Activated CD4-positive, alpha-beta memory T cell treated with anti-CD3 and anti-CD28 coated beads, Interleukin-2, amount 10 ng/mL, durations not matched to agents 7 days and 5 days (primary cell): ENCODE measurements around the gene PAX5. TPM values are rescaled to one million over a fixed set of nuclear protein-coding genes. Genes with fewer than 3 reads are reported as not detected.
A peak's percentile ranks its signal among the peaks of the same experiment; 100 is the strongest.

Source experiments
- CTCF ChIA-PET: fragments of 350-600 bp; sonication (Branson Sonifier 250); formaldehyde crosslinking; loops from one replicate; lab custom pipeline; 2021; ENCODE audit warnings: antibody characterized with exemption, inconsistent platforms; lab: Charles Lee
- POLR2A ChIA-PET: fragments of 350-600 bp; sonication (Branson Sonifier 250); formaldehyde crosslinking; loops from one replicate; lab custom pipeline; 2021; ENCODE audit warnings: antibody characterized with exemption; lab: Charles Lee
- DNase-seq: peaks from one replicate; pipeline ENCODE4 v3.0.0-alpha.2; 2020
- H3K27ac Mint-ChIP-seq: one replicate; pipeline ENCODE4 v1.8.0; 2021; ENCODE audit warnings: mild to moderate bottlenecking, mixed read lengths
- H3K27me3 Mint-ChIP-seq: one replicate; pipeline ENCODE4 v1.8.0; 2021; ENCODE audit warnings: mixed read lengths
- H3K36me3 Mint-ChIP-seq: one replicate; pipeline ENCODE4 v1.8.0; 2021; ENCODE audit warnings: low read depth, mixed read lengths
- H3K4me1 Mint-ChIP-seq: one replicate; pipeline ENCODE4 v1.8.0; 2021; ENCODE audit warnings: mixed read lengths
- H3K4me3 Mint-ChIP-seq: one replicate; pipeline ENCODE4 v1.8.0; 2021; ENCODE audit warnings: mild to moderate bottlenecking, mixed read lengths
- H3K9me3 Mint-ChIP-seq: one replicate; pipeline ENCODE4 v1.8.0; 2021; ENCODE audit warnings: mixed read lengths
- total RNA-seq, 2 experiments: library from RNA; stranded (reverse); gene quantifications; one replicate each; pipeline ENCODE4 v1.2.3, GENCODE V29; 2021

The PAX5 gene
- total RNA-seq, 2 experiments from 2014 or later, result 0.05 to 0.15 TPM

GRCh38 chr9:36924757-36925432 is 109.2 kb downstream of the PAX5 start:
- ChIA-PET CTCF (interaction anchor here (1.2 kb wide), 1 partner anchor 52 kb away, joined by 4 read pairs; no protein-coding TSS in a partner anchor), POLR2A (no interaction called here)
- no peak for DNase-seq
- H3K36me3 Mint-ChIP-seq, result no peaks in the 10 kb centered on the region
- no peak overlapping the region for H3K4me3 Mint-ChIP-seq
- H3K9me3 Mint-ChIP-seq, result no peaks in the 10 kb centered on the region
- peaks cover 7% of the 10 kb centered on the region for H3K27me3 Mint-ChIP-seq
- H3K27ac Mint-ChIP-seq, result no peak overlapping the region
- H3K4me1 Mint-ChIP-seq, result peaks cover 50% of the 10 kb centered on the region

- H3K27ac Mint-ChIP-seq, result no peak overlapping the region
- ChIA-PET POLR2A (interaction anchor here (0.5 kb wide), 1 partner anchor 661 kb away, joined by 4 read pairs; no protein-coding TSS in a partner anchor), CTCF (no interaction called here)
- H3K9me3 Mint-ChIP-seq, result no peaks in the 10 kb centered on the region
- peaks cover 43% of the 10 kb centered on the region for H3K4me1 Mint-ChIP-seq
- H3K4me3 Mint-ChIP-seq, result no peak overlapping the region
- DNase-seq, result peak; percentile 29
- H3K27me3 Mint-ChIP-seq, result peaks cover 7% of the 10 kb centered on the region
- no peaks in the 10 kb centered on the region for H3K36me3 Mint-ChIP-seq
These were observed 110.0 kb downstream of the PAX5 start for GRCh38 chr9:36924071-36924470.

- ChIA-PET POLR2A (interaction anchor here (0.5 kb wide), 1 partner anchor 661 kb away, joined by 4 read pairs; no protein-coding TSS in a partner anchor), CTCF (no interaction called here)
- DNase-seq, result no peak
- H3K27ac Mint-ChIP-seq, result no peak overlapping the region
- H3K27me3 Mint-ChIP-seq, result peaks cover 9% of the 10 kb centered on the region
- H3K4me1 Mint-ChIP-seq, result peaks cover 33% of the 10 kb centered on the region
- H3K4me3 Mint-ChIP-seq, result no peak overlapping the region
- no peaks in the 10 kb centered on the region for H3K9me3 Mint-ChIP-seq
- H3K36me3 Mint-ChIP-seq, result no peaks in the 10 kb centered on the region
These were observed 110.9 kb downstream of the PAX5 start for GRCh38 chr9:36923025-36923625.

GRCh38 chr9:36922548-36922947 is 111.5 kb downstream of the PAX5 start:
- ChIA-PET POLR2A (no interaction called here), CTCF (no interaction called here)
- Mint-ChIP-seq H3K4me3 (no peak overlapping the region), H3K36me3 (no peaks in the 10 kb centered on the region), H3K27ac (no peak overlapping the region), H3K4me1 (peaks cover 32% of the 10 kb centered on the region), H3K9me3 (no peaks in the 10 kb centered on the region), H3K27me3 (peaks cover 9% of the 10 kb centered on the region)
- no peak for DNase-seq

- no peak for DNase-seq
- H3K27ac Mint-ChIP-seq, result no peak overlapping the region
- no peaks in the 10 kb centered on the region for H3K4me1 Mint-ChIP-seq
- H3K27me3 Mint-ChIP-seq, result peaks cover 10% of the 10 kb centered on the region
- no peaks in the 10 kb centered on the region for H3K9me3 Mint-ChIP-seq
- ChIA-PET POLR2A (no interaction called here), CTCF (no interaction called here)
- H3K4me3 Mint-ChIP-seq, result no peak overlapping the region
- H3K36me3 Mint-ChIP-seq, result no peaks in the 10 kb centered on the region
These were observed 119.9 kb downstream of the PAX5 start for GRCh38 chr9:36914212-36914577.

- Mint-ChIP-seq H3K27ac (no peak overlapping the region), H3K36me3 (no peaks in the 10 kb centered on the region), H3K9me3 (no peaks in the 10 kb centered on the region), H3K4me1 (no peaks in the 10 kb centered on the region), H3K4me3 (no peak overlapping the region), H3K27me3 (peaks cover 12% of the 10 kb centered on the region)
- ChIA-PET CTCF (no interaction called here), POLR2A (no interaction called here)
- no peak for DNase-seq
These were observed 120.5 kb downstream of the PAX5 start for GRCh38 chr9:36913393-36914211.

- Mint-ChIP-seq H3K36me3 (no peaks in the 10 kb centered on the region), H3K4me1 (no peaks in the 10 kb centered on the region), H3K27me3 (peaks cover 18% of the 10 kb centered on the region), H3K4me3 (no peak overlapping the region), H3K27ac (no peak overlapping the region), H3K9me3 (no peaks in the 10 kb centered on the region)
- POLR2A ChIA-PET, result no interaction called here
- DNase-seq, result no peak
- CTCF ChIA-PET, result no interaction called here
These were observed 121.4 kb downstream of the PAX5 start for GRCh38 chr9:36912620-36913019.

GRCh38 chr9:36911601-36912412 is 122.3 kb downstream of the PAX5 start:
- no peaks in the 10 kb centered on the region for H3K4me1 Mint-ChIP-seq
- ChIA-PET CTCF (interaction anchor here (0.6 kb wide), 1 partner anchor 356 kb away, joined by 3 read pairs; no protein-coding TSS in a partner anchor), POLR2A (no interaction called here)
- H3K9me3 Mint-ChIP-seq, result no peaks in the 10 kb centered on the region
- no peaks in the 10 kb centered on the region for H3K36me3 Mint-ChIP-seq
- no peak overlapping the region for H3K4me3 Mint-ChIP-seq
- H3K27ac Mint-ChIP-seq, result no peak overlapping the region
- peaks cover 24% of the 10 kb centered on the region for H3K27me3 Mint-ChIP-seq
- DNase-seq, result no peak

GRCh38 chr9:36911037-36911436 is 123.0 kb downstream of the PAX5 start:
- POLR2A ChIA-PET, result no interaction called here
- no peak for DNase-seq
- H3K27me3 Mint-ChIP-seq, result peaks cover 31% of the 10 kb centered on the region

GRCh38 chr9:36906492-36906891 is 127.6 kb downstream of the PAX5 start:
- DNase-seq, result no peak
- ChIA-PET CTCF (no interaction called here), POLR2A (no interaction called here)
- Mint-ChIP-seq H3K4me3 (no peak overlapping the region), H3K27ac (no peak overlapping the region), H3K4me1 (peaks cover 10% of the 10 kb centered on the region), H3K27me3 (peaks cover 45% of the 10 kb centered on the region), H3K36me3 (no peaks in the 10 kb centered on the region), H3K9me3 (no peaks in the 10 kb centered on the region)

More at GRCh38 chr9:36911037-36911436, 123.0 kb downstream of the PAX5 start:
- Mint-ChIP-seq H3K4me1 (no peaks in the 10 kb centered on the region), H3K27ac (no peak overlapping the region), H3K4me3 (no peak overlapping the region), H3K36me3 (no peaks in the 10 kb centered on the region), H3K9me3 (no peaks in the 10 kb centered on the region)
- CTCF ChIA-PET, result interaction anchor here (1.3 kb wide), 1 partner anchor 38 kb away, joined by 3 read pairs; no protein-coding TSS in a partner anchor

GRCh38 chr9:36905101-36906066 is 128.7 kb downstream of the PAX5 start:
- Mint-ChIP-seq H3K9me3 (no peaks in the 10 kb centered on the region), H3K27ac (no peak overlapping the region), H3K36me3 (no peaks in the 10 kb centered on the region), H3K4me1 (peaks cover 10% of the 10 kb centered on the region), H3K27me3 (peaks cover 42% of the 10 kb centered on the region), H3K4me3 (no peak overlapping the region)
- ChIA-PET POLR2A (no interaction called here), CTCF (interaction anchor here (1.0 kb wide), 1 partner anchor 32 kb away, joined by 5 read pairs; no protein-coding TSS in a partner anchor)
- DNase-seq, result no peak
